ENCODE results near the gene ASPA. TPM values are rescaled to one million over a fixed set of nuclear protein-coding genes. Genes with fewer than 3 reads are reported as not detected.

Gene ASPA
- total RNA-seq, 1 donor from 2014 or later = not detected

DNA sequence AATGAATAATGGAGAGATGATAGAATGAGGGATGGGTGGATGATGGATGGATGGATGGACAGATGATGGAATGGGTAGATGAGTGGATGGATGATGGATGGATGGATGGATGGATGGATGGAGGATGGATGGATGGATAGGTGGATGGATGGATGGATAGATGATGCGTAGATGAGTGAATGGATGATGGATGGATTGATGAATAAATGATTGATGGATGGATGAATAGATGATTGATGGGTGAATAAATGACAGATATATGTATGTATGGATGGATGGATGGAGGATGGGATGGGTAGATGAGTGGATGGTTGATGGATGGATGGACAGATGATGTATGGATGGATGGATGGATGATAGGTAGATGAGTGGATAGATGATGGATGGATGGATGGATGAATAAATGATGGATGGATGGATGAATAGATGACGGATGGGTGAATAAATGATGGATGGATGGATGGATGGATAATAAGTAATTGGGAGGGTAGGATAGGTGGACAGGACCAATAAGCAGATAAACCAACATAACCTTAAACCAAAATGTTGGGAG, 73.9 kb downstream of the ASPA start:
- peaks cover 24% of the 10 kb centered on the region for H3K27me3 Mint-ChIP-seq (ENCODE audit: low read depth, unreplicated experiment)
- DNase-seq (ENCODE audit: low read depth) (no peak), FAIRE-seq (no peak)
- TF ChIP-seq EZH2 (IDR thresholded peaks at IDR 0.05; ENCODE audit: insufficient read depth, low read length) = no peak
- TF ChIP-seq, protein P1, sequence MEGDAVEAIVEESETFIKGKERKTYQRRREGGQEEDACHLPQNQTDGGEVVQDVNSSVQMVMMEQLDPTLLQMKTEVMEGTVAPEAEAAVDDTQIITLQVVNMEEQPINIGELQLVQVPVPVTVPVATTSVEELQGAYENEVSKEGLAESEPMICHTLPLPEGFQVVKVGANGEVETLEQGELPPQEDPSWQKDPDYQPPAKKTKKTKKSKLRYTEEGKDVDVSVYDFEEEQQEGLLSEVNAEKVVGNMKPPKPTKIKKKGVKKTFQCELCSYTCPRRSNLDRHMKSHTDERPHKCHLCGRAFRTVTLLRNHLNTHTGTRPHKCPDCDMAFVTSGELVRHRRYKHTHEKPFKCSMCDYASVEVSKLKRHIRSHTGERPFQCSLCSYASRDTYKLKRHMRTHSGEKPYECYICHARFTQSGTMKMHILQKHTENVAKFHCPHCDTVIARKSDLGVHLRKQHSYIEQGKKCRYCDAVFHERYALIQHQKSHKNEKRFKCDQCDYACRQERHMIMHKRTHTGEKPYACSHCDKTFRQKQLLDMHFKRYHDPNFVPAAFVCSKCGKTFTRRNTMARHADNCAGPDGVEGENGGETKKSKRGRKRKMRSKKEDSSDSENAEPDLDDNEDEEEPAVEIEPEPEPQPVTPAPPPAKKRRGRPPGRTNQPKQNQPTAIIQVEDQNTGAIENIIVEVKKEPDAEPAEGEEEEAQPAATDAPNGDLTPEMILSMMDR (IDR thresholded peaks at IDR 0.05; ENCODE audit: insufficient read depth, low read depth, low read length) = no peak
- Histone ChIP-seq H3K9me3 (ENCODE audit: insufficient read depth, low read depth, low read length) (no peaks in the 10 kb centered on the region), H3K4me1 (ENCODE audit: insufficient read depth, low read length) (no peaks in the 10 kb centered on the region), H3K36me3 (ENCODE audit: insufficient read depth, low read length) (no peaks in the 10 kb centered on the region), H3K4me3 (ENCODE audit: insufficient read depth, low read depth, low read length) (no peak overlapping the region), H2AFZ (ENCODE audit: low read depth, low read length) (no peak overlapping the region), H3K79me2 (ENCODE audit: insufficient read depth, low read length) (no peaks in the 10 kb centered on the region), H3K27me3 (ENCODE audit: insufficient read depth, low read length) (no peaks in the 10 kb centered on the region), H3K27ac (ENCODE audit: low read depth, low read length) (no peak overlapping the region), H3K9ac (ENCODE audit: low read length) (no peak overlapping the region), H3K4me2 (ENCODE audit: low read length) (no peak overlapping the region), H4K20me1 (ENCODE audit: insufficient read depth, low read length) (no peaks in the 10 kb centered on the region)
- no peak overlapping the region for H3K27ac Mint-ChIP-seq (ENCODE audit: unreplicated experiment)
- H3K9me3 Mint-ChIP-seq (ENCODE audit: unreplicated experiment) = peaks cover 7% of the 10 kb centered on the region
- no peaks in the 10 kb centered on the region for H3K36me3 Mint-ChIP-seq (ENCODE audit: low read depth, unreplicated experiment)
- H3K4me3 Mint-ChIP-seq (ENCODE audit: unreplicated experiment) = no peak overlapping the region
- no peaks in the 10 kb centered on the region for H3K4me1 Mint-ChIP-seq (ENCODE audit: low read depth, unreplicated experiment)

DNA sequence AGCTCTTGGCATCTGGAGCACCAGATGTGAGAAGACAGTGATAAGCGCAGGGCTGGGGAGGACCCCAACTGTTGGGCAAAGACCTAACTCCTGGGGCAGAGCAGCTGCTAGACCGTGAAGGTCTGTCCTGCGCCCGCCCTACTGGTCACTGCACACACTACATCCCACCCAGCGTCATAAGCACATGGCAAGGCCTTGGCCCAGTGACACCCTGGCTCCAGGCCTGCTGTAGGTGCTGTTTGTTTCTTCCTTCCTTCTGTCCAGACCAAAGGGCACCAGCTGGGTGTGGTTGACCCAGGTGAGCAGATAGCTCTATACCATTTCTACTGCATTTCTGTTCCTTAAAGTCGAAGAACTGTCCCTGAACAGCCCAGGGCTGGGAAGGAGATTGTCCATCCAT, 75.4 kb downstream of the ASPA start:
- no peak overlapping the region for H3K27ac ChIP-seq (ENCODE audit: low read depth, low read length)
- no peaks in the 10 kb centered on the region for H3K27me3 ChIP-seq (ENCODE audit: insufficient read depth, low read length)
- FAIRE-seq = no peak
- Mint-ChIP-seq H3K27ac (ENCODE audit: unreplicated experiment) (no peak overlapping the region), H3K27me3 (ENCODE audit: low read depth, unreplicated experiment) (peaks cover 34% of the 10 kb centered on the region), H3K9me3 (ENCODE audit: unreplicated experiment) (peaks cover 10% of the 10 kb centered on the region), H3K4me3 (ENCODE audit: unreplicated experiment) (no peak overlapping the region), H3K36me3 (ENCODE audit: low read depth, unreplicated experiment) (no peaks in the 10 kb centered on the region), H3K4me1 (ENCODE audit: low read depth, unreplicated experiment) (no peaks in the 10 kb centered on the region)
- H3K36me3 ChIP-seq (ENCODE audit: insufficient read depth, low read length) = no peaks in the 10 kb centered on the region
- H3K4me2 ChIP-seq (ENCODE audit: low read length) = no peak overlapping the region
- H2AFZ ChIP-seq (ENCODE audit: low read depth, low read length) = no peak overlapping the region
- H3K9me3 ChIP-seq (ENCODE audit: insufficient read depth, low read depth, low read length) = no peaks in the 10 kb centered on the region
- TF ChIP-seq EZH2 (IDR thresholded peaks at IDR 0.05; ENCODE audit: insufficient read depth, low read length) = no peak
- TF ChIP-seq, protein P1 (IDR thresholded peaks at IDR 0.05; ENCODE audit: insufficient read depth, low read depth, low read length) = peak; percentile 4
- H3K4me1 ChIP-seq (ENCODE audit: insufficient read depth, low read length) = no peaks in the 10 kb centered on the region
- DNase-seq (ENCODE audit: low read depth) = no peak
- no peaks in the 10 kb centered on the region for H4K20me1 ChIP-seq (ENCODE audit: insufficient read depth, low read length)
- no peaks in the 10 kb centered on the region for H3K79me2 ChIP-seq (ENCODE audit: insufficient read depth, low read length)
- H3K9ac ChIP-seq (ENCODE audit: low read length) = no peak overlapping the region
- no peak overlapping the region for H3K4me3 ChIP-seq (ENCODE audit: insufficient read depth, low read depth, low read length)

GRCh38 chr17:3552916-3553315, 77.1 kb downstream of the ASPA start:
- H3K27me3 Mint-ChIP-seq (ENCODE audit: low read depth, unreplicated experiment) = peaks cover 27% of the 10 kb centered on the region
- peaks cover 10% of the 10 kb centered on the region for H3K9me3 Mint-ChIP-seq (ENCODE audit: unreplicated experiment)
- H3K9ac ChIP-seq (ENCODE audit: low read length) = no peak overlapping the region
- no peaks in the 10 kb centered on the region for H3K36me3 Mint-ChIP-seq (ENCODE audit: low read depth, unreplicated experiment)
- H4K20me1 ChIP-seq (ENCODE audit: insufficient read depth, low read length) = no peaks in the 10 kb centered on the region
- no peak overlapping the region for H3K4me2 ChIP-seq (ENCODE audit: low read length)
- H2AFZ ChIP-seq (ENCODE audit: low read depth, low read length) = no peak overlapping the region
- no peaks in the 10 kb centered on the region for H3K27me3 ChIP-seq (ENCODE audit: insufficient read depth, low read length)
- no peaks in the 10 kb centered on the region for H3K4me1 ChIP-seq (ENCODE audit: insufficient read depth, low read length)
- H3K36me3 ChIP-seq (ENCODE audit: insufficient read depth, low read length) = no peaks in the 10 kb centered on the region
- DNase-seq (ENCODE audit: low read depth) (no peak), FAIRE-seq (no peak)
- TF ChIP-seq, protein P1 (IDR thresholded peaks at IDR 0.05; ENCODE audit: insufficient read depth, low read depth, low read length) = no peak
- no peak for TF ChIP-seq EZH2 (IDR thresholded peaks at IDR 0.05; ENCODE audit: insufficient read depth, low read length)
- no peak overlapping the region for H3K4me3 Mint-ChIP-seq (ENCODE audit: unreplicated experiment)
- no peak overlapping the region for H3K27ac ChIP-seq (ENCODE audit: low read depth, low read length)
- H3K9me3 ChIP-seq (ENCODE audit: insufficient read depth, low read depth, low read length) = no peaks in the 10 kb centered on the region
- H3K4me1 Mint-ChIP-seq (ENCODE audit: low read depth, unreplicated experiment) = no peaks in the 10 kb centered on the region
- no peaks in the 10 kb centered on the region for H3K79me2 ChIP-seq (ENCODE audit: insufficient read depth, low read length)
- no peak overlapping the region for H3K4me3 ChIP-seq (ENCODE audit: insufficient read depth, low read depth, low read length)
- H3K27ac Mint-ChIP-seq (ENCODE audit: unreplicated experiment) = no peak overlapping the region
